Uterus (tissue), 2 donors: ENCODE measurements around the gene MAVS.

ENCODE experiments used
- CTCF ChIP-seq, 4 experiments: fragments of 200-600 bp in 2 of 4; fragments of 450-650 bp in 2 of 4; sonication (generic) in 2 of 4; IDR thresholded peaks; one replicate each; pipeline ENCODE4 v1.5.1; 2016 to 2019; ENCODE audit warnings: antibody characterized with exemption in 4 of 4, mild to moderate bottlenecking in 2 of 4, moderate library complexity in 1 of 4
- POLR2A ChIP-seq, 2 donors: fragments of 450-650 bp; IDR thresholded peaks; one replicate each; pipeline ENCODE4 v1.6.1; 2016; ENCODE audit warnings: antibody characterized with exemption in 2 of 2, mild to moderate bottlenecking in 1 of 2, moderate library complexity in 1 of 2

DNA sequence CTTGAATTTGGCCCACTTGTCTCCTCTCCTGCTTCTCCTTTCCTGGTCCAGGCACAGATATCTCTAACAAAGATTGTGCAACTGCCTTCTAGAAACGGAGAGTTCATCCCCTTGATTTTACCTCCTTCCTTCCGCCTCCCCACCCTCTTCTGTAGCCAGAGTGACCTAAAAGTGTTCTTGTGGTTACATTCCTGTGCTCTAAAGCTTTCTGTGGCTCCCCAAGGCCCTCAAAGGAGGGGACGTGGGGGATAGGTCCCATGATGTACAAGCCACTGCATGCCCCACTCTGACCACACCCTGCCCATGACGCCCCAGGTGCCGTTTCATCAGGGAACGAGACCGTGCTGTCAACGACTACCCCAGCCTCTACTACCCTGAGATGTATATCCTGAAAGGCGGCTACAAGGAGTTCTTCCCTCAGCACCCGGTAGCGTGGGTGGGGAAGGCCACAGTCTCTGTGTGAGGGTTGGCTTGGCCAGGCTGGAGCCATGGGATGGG, 42.3 kb upstream of the MAVS start:
- no peak for TF ChIP-seq CTCF (IDR thresholded peaks at IDR 0.05)
- TF ChIP-seq POLR2A (IDR thresholded peaks at IDR 0.05), result no peak
